HFFc6 (cell line): ENCODE measurements around the gene TNFAIP2. TPM values are rescaled to one million over a fixed set of nuclear protein-coding genes. Genes with fewer than 3 reads are reported as not detected.
"Not testable (repeated sequence)": the region's sequence is repeated elsewhere in the genome, so short reads cannot be mapped to it uniquely, and the experiment has no call there.

Experiments used
- DNase-seq: peaks from one replicate; pipeline ENCODE4 v3.0.0-alpha.2; 2018
- H3K27ac Mint-ChIP-seq: 2 replicates; pipeline ENCODE4 v1.8.0; 2020; ENCODE audit warnings: mild to moderate bottlenecking, mixed read lengths
- H3K27me3 Mint-ChIP-seq: 2 replicates; pipeline ENCODE4 v1.8.0; 2021; ENCODE audit warnings: mild to moderate bottlenecking, moderate library complexity, mixed read lengths; ENCODE audit not compliant: insufficient read depth
- H3K36me3 Mint-ChIP-seq: 2 replicates; pipeline ENCODE4 v1.8.0; 2021; ENCODE audit warnings: low read depth, mixed read lengths
- H3K4me1 Mint-ChIP-seq: 2 replicates; pipeline ENCODE4 v1.8.0; 2020; ENCODE audit warnings: low read depth, mixed read lengths
- H3K4me3 Mint-ChIP-seq: 2 replicates; pipeline ENCODE4 v1.8.0; 2020; ENCODE audit warnings: mild to moderate bottlenecking, moderate library complexity, mixed read lengths
- H3K9me3 Mint-ChIP-seq: 2 replicates; pipeline ENCODE4 v1.8.0; 2020; ENCODE audit warnings: mild to moderate bottlenecking, mixed read lengths
- total RNA-seq, 6 experiments: library from RNA; stranded (reverse); fragmentation: NEBNext Ultra II Directional; extraction: Animal tissue kit (Norgen Biotek cat#: 25700); gene quantifications; 2 replicates in 1 of 6; 3 replicates in 5 of 6; pipeline ENCODE4 v1.2.3, GENCODE V29; 2021
- TF ChIP-seq, protein P1 (sequence below): fragments of 200-600 bp; sonication (generic); IDR thresholded peaks from 2 replicates; pipeline ENCODE4 v1.5.0; 2021; ENCODE audit warnings: antibody characterized with exemption, mild to moderate bottlenecking

The TNFAIP2 gene
- total RNA-seq, 6 experiments from 2014 or later = 44.7 to 59.6 (median 46.4) TPM

DNA sequence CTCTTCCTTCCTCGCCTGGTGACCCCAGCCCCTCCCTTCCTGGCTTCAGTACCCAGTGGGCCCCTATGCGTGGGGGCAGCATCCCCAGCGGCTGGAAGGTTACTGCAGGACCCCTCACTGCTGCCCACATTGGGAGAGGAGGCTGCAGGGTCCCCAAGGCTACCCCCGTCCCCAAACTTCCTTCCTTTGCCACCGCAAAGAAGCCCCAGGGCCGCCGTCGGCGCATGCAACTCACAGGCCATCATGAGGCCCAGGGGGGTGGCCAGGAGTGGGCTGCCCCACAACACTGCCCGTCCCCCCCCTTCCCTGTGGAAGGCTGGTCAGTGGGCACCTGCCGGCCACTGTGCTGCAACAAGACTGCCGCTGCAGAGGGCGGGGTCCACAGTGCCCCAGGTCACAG is 9.5 kb upstream of the TNFAIP2 start:
- H3K4me3 Mint-ChIP-seq = no peak overlapping the region
- H3K9me3 Mint-ChIP-seq = no peaks in the 10 kb centered on the region
- H3K36me3 Mint-ChIP-seq = no peaks in the 10 kb centered on the region
- peaks cover 32% of the 10 kb centered on the region for H3K4me1 Mint-ChIP-seq
- TF ChIP-seq, protein P1, sequence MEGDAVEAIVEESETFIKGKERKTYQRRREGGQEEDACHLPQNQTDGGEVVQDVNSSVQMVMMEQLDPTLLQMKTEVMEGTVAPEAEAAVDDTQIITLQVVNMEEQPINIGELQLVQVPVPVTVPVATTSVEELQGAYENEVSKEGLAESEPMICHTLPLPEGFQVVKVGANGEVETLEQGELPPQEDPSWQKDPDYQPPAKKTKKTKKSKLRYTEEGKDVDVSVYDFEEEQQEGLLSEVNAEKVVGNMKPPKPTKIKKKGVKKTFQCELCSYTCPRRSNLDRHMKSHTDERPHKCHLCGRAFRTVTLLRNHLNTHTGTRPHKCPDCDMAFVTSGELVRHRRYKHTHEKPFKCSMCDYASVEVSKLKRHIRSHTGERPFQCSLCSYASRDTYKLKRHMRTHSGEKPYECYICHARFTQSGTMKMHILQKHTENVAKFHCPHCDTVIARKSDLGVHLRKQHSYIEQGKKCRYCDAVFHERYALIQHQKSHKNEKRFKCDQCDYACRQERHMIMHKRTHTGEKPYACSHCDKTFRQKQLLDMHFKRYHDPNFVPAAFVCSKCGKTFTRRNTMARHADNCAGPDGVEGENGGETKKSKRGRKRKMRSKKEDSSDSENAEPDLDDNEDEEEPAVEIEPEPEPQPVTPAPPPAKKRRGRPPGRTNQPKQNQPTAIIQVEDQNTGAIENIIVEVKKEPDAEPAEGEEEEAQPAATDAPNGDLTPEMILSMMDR = no peak
- peaks cover 2% of the 10 kb centered on the region; the same call in 1 of the 2 replicates for H3K27me3 Mint-ChIP-seq
- no peak for DNase-seq
- no peak overlapping the region for H3K27ac Mint-ChIP-seq

DNA sequence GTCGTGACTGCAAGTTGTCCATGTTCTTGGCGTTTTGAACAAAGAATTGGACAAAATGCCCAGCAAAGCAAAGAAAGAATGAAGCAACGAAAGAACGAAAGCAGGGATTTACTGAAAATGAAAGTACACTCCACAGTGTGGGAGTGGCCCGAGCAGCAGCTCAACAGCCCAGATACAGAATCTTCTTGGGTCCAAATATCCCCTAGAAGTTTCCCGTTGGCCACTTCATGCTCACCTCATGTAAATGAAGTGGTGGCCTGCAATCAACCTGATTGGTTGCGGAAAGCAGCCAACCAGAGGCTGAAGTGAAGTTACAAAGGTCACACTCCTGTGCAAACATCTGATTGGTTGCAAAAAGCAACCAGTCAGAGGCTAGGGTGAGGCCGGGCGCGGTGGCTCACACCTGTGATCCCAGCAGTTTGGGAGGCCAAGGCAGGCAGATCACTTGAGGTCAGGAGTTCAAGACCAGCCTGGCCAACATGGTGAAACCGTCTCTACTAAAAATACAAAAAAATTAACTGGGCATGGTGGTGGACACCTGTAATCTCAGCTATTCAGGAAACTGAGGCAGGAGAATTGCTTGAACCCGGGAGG is 8.1 kb upstream of the TNFAIP2 start:
- H3K9me3 Mint-ChIP-seq, DNase-seq, H3K36me3 Mint-ChIP-seq: not testable (repeated sequence)

DNA sequence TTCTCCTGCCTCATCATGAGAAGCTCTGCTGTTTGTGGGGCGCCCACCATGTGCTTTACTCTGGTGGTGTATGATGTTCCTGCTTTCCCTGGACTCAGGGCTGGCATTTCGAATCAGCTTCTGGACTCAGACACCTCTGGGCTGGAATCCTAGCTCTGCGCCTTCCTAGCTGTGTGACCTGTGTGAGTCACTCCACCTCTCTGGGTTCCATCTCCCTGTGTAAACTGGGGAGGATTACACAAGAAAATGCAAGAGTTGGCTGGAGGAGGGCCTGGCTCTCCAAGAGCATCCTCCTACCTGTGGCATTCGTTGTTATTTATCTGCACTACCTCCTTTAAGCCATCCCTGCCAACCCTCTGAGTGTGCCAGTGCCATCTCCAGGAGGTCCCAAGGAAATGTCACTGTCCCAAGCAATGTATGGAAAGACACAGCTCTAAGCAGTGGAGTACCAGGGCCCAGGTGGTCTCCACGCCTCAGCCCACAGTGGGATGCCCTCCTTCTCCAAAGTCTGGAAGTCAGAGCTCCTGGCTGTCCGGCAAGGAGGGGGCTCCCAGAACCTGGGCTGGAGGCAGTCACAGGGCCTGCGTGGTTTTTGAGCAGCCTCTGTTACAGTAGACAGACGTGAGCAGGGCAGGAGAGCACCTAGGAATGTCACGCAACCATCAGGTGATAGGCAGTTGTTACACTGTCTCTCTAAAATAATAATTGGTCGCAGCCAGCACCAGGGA is 7.3 kb upstream of the TNFAIP2 start:
- TF ChIP-seq, protein P1 = no peak
- no peaks in the 10 kb centered on the region for H3K9me3 Mint-ChIP-seq
- H3K4me1 Mint-ChIP-seq = peaks cover 15% of the 10 kb centered on the region
- DNase-seq = peak; percentile 52
- no peak overlapping the region for H3K27ac Mint-ChIP-seq
- no peak overlapping the region for H3K4me3 Mint-ChIP-seq
- no peaks in the 10 kb centered on the region for H3K36me3 Mint-ChIP-seq
- H3K27me3 Mint-ChIP-seq = peaks cover 1% of the 10 kb centered on the region; the same call in 1 of the 2 replicates

More for the DNA sequence above, 8.1 kb upstream of the TNFAIP2 start:
- H3K27me3 Mint-ChIP-seq, H3K27ac Mint-ChIP-seq: not testable (repeated sequence)
- H3K4me1 Mint-ChIP-seq = peaks cover 23% of the 10 kb centered on the region
- H3K4me3 Mint-ChIP-seq = peak overlapping the region; percentile 9; the same call in 1 of the 2 replicates

DNA sequence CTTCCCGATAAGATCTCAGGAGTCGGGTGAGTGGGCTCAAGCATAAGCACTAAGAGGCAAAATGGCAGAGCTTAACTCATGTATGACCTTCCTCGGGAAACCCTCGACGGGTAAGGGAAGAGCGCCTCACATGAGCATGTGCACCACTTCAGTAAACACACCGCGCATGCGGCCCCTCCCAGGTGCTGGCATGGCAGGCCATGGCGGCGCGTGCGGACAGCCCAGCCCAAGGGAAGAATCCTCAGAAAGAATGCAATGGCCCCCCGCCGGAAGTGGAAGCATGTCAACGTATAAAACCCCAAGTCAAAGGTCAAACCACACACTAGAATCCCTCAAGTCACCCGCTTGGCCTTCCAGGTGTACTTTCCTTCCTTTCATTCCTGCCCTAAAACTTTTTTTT is 6.6 kb upstream of the TNFAIP2 start:
- Mint-ChIP-seq H3K27me3 (peaks cover 1% of the 10 kb centered on the region; the same call in 1 of the 2 replicates), H3K4me3 (no peak overlapping the region), H3K27ac (no peak overlapping the region), H3K36me3 (no peaks in the 10 kb centered on the region), H3K4me1 (peaks cover 14% of the 10 kb centered on the region), H3K9me3 (no peaks in the 10 kb centered on the region)
- no peak for DNase-seq
- TF ChIP-seq, protein P1 = no peak

DNA sequence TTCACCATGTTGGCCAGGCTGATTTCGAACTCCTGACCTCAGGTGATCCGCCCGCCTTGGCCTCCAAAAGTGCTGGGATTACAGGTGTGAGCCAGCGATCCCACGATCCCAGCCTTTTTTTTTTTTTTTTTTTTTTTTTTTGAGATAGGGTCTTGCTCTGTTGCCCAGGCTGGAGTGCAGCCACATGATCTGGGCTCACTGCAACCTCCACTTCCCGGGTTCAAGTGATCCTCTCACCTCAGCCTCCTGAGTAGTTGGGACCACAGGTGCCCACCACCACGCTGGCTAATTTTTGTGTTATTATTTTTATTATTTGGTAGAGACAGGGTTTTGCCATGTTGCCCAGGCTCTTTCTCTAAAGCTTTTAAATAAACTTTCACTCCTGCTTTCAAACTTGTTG is 5.8 kb upstream of the TNFAIP2 start:
- H3K27ac Mint-ChIP-seq, H3K9me3 Mint-ChIP-seq, H3K27me3 Mint-ChIP-seq: not testable (repeated sequence)

DNA sequence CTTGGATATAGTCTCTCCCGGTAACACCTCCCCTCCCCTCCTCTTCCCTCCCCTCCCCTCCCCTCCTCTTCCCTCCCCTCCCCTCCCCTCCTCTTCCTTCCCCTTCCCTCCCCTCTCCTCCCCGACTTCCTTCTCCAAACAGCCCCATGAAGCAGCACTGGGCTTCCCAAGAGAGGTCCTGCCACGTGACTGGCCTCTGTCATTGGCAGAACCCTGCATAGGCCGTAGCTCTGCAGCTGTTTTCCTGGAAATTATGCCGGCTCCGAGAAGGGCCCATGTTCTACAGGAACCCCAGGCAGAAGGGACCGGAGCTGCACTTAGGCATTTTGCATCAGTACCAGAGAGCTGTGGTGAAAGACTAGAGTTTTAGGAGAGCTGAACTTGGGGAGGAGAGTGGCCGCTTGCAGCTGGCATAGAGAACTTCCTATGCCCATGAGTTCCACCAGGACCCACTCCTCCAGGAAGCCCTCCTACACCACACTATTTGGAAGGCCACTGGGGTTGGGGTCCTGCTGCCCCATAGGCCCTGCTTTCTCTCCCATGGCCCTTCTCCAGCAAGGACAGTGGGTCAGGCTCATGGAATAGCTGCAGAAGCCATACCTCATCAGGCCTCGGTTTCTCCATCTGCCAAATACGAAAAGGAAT is 5.1 kb upstream of the TNFAIP2 start:
- Mint-ChIP-seq H3K4me3 (no peak overlapping the region), H3K36me3 (no peaks in the 10 kb centered on the region), H3K27ac (no peak overlapping the region), H3K9me3 (no peaks in the 10 kb centered on the region), H3K27me3 (peaks cover 1% of the 10 kb centered on the region; the same call in 1 of the 2 replicates), H3K4me1 (peaks cover 19% of the 10 kb centered on the region)
- TF ChIP-seq, protein P1 = no peak
- DNase-seq = no peak

More for the DNA sequence above, 5.8 kb upstream of the TNFAIP2 start:
- not testable (repeated sequence) for H3K4me3 Mint-ChIP-seq, H3K36me3 Mint-ChIP-seq, DNase-seq
- H3K4me1 Mint-ChIP-seq = peaks cover 19% of the 10 kb centered on the region
